ENCODE measurements around the gene OTOF.

- TF ChIP-seq POLR2AphosphoS5 (IDR thresholded peaks at IDR 0.05; ENCODE audit: low read depth, low read length) (no peak), TAF1 (IDR thresholded peaks at IDR 0.05; ENCODE audit: borderline replicate concordance, insufficient read depth, low read length) (no peak), REST (IDR thresholded peaks at IDR 0.05; ENCODE audit: insufficient read depth in 1 of 2, low read depth in 2 of 2, low read length in 2 of 2) (no peak), SIN3A (IDR thresholded peaks at IDR 0.05; ENCODE audit: borderline replicate concordance, insufficient read depth, low read length) (no peak), FOXP2 (optimal IDR thresholded peaks at IDR 0.05; ENCODE audit: borderline replicate concordance, extremely low read depth, extremely low read length, insufficient read depth) (no peak)
These were observed 66.5 kb downstream of the OTOF start for GRCh38 chr2:26411419-26411818.

All from PFSK-1 (cell line).